Stimulated activated effector memory CD8-positive, alpha-beta T cell treated with anti-CD3 and anti-CD28 coated beads, Interleukin-12 subunit alpha, Interleukin-12 subunit beta, amount 100 ng/mL, for 72 hours (primary cell): ENCODE measurements around the gene HMGCL.
"Not testable (repeated sequence)": the region's sequence is repeated elsewhere in the genome, so short reads cannot be mapped to it uniquely, and the experiment has no call there.

Source experiments
- ATAC-seq: fragments of 150-1000 bp; cut with Tn5 transposase; 2 replicates; pipeline ENCODE4 v1.10.0; 2021
- DNase-seq, 2 donors: peaks; one replicate each; pipeline ENCODE4 v3.0.0; 2021 to 2022; ENCODE audit warnings: low spot score in 2 of 2
- H3K27ac Mint-ChIP-seq: one replicate; pipeline ENCODE4 v1.8.0; 2022; ENCODE audit warnings: mild to moderate bottlenecking, mixed read lengths
- H3K36me3 Mint-ChIP-seq: one replicate; pipeline ENCODE4 v1.8.0; 2022; ENCODE audit warnings: mild to moderate bottlenecking, mixed read lengths
- H3K4me1 Mint-ChIP-seq: one replicate; pipeline ENCODE4 v1.8.0; 2022; ENCODE audit warnings: mixed read lengths
- H3K4me3 Mint-ChIP-seq: one replicate; pipeline ENCODE4 v1.8.0; 2022; ENCODE audit warnings: mild to moderate bottlenecking, mixed read lengths
- H3K9me3 Mint-ChIP-seq: one replicate; pipeline ENCODE4 v1.8.0; 2022; ENCODE audit warnings: mixed read lengths

The HMGCL gene

GRCh38 chr1:23825076-23825761, at the start of gene HMGCL:
TSS of gene HMGCL (minus strand) at chr1:23825429. CDS start at chr1:23825415, 14 bp downstream.
- Mint-ChIP-seq H3K4me3 (peak within 1 kb of the TSS; percentile 89), H3K27ac (peak within 1 kb of the TSS; percentile 98)
- DNase-seq: peak; percentile 74 to 89

GRCh38 chr1:23872421-23872820, 47.2 kb upstream of the HMGCL start:
- no peak overlapping the region for H3K27ac Mint-ChIP-seq
- ATAC-seq (no peak), DNase-seq (no peak)
- no peaks in the 10 kb centered on the region for H3K36me3 Mint-ChIP-seq
- no peaks in the 10 kb centered on the region for H3K9me3 Mint-ChIP-seq
- peaks cover 18% of the 10 kb centered on the region for H3K4me1 Mint-ChIP-seq
- H3K4me3 Mint-ChIP-seq: no peak overlapping the region

More at GRCh38 chr1:23825076-23825761, at the start of gene HMGCL:
- Mint-ChIP-seq H3K36me3 (peaks cover 24% of the 10 kb centered on the region), H3K9me3 (no peaks in the 10 kb centered on the region), H3K4me1 (peaks cover 27% of the 10 kb centered on the region)
- peak; percentile 94 for ATAC-seq

GRCh38 chr1:23869051-23869450, 43.8 kb upstream of the HMGCL start:
- peaks cover 24% of the 10 kb centered on the region for H3K4me1 Mint-ChIP-seq
- H3K4me3 Mint-ChIP-seq: peak overlapping the region; percentile 74

GRCh38 chr1:23868557-23869016, 43.4 kb upstream of the HMGCL start:
- Mint-ChIP-seq H3K36me3 (peaks cover 15% of the 10 kb centered on the region), H3K27ac (peak overlapping the region; percentile 69), H3K4me3 (peak overlapping the region; percentile 74), H3K9me3 (no peaks in the 10 kb centered on the region), H3K4me1 (peaks cover 24% of the 10 kb centered on the region)
- DNase-seq: no peak
- ATAC-seq: no peak

More at GRCh38 chr1:23869051-23869450, 43.8 kb upstream of the HMGCL start:
- Mint-ChIP-seq H3K9me3 (no peaks in the 10 kb centered on the region), H3K36me3 (peaks cover 11% of the 10 kb centered on the region), H3K27ac (no peak overlapping the region)
- no peak for DNase-seq
- no peak for ATAC-seq

GRCh38 chr1:23867895-23868556, 42.8 kb upstream of the HMGCL start, which contains the start of gene FUCA1:
TSS of gene FUCA1 (minus strand) at chr1:23868290. CDS start at chr1:23868286, 4 bp downstream.
- H3K4me1 Mint-ChIP-seq: peaks cover 24% of the 10 kb centered on the region
- H3K4me3 Mint-ChIP-seq: peak within 1 kb of the TSS; percentile 74
- H3K27ac Mint-ChIP-seq: peak within 1 kb of the TSS; percentile 69
- peak; percentile 82 to 95 for DNase-seq
- H3K9me3 Mint-ChIP-seq: no peaks in the 10 kb centered on the region
- peak; percentile 97 for ATAC-seq
- peaks cover 21% of the 10 kb centered on the region for H3K36me3 Mint-ChIP-seq

GRCh38 chr1:23867542-23867894, 42.3 kb upstream of the HMGCL start:
- DNase-seq (no peak), ATAC-seq (no peak)
- Mint-ChIP-seq H3K9me3 (no peaks in the 10 kb centered on the region), H3K4me1 (peaks cover 24% of the 10 kb centered on the region), H3K4me3 (peak overlapping the region; percentile 74), H3K36me3 (peaks cover 26% of the 10 kb centered on the region), H3K27ac (no peak overlapping the region)

- H3K27ac Mint-ChIP-seq: no peak overlapping the region
Observed at GRCh38 chr1:23865543-23865930, 40.3 kb upstream of the HMGCL start.

GRCh38 chr1:23864801-23865542, 39.7 kb upstream of the HMGCL start:
- ATAC-seq (no peak), DNase-seq (no peak)
- no peak overlapping the region for H3K27ac Mint-ChIP-seq
- H3K4me1 Mint-ChIP-seq: peaks cover 24% of the 10 kb centered on the region
- H3K9me3 Mint-ChIP-seq: no peaks in the 10 kb centered on the region
- peaks cover 39% of the 10 kb centered on the region for H3K36me3 Mint-ChIP-seq
- no peak overlapping the region for H3K4me3 Mint-ChIP-seq

More at GRCh38 chr1:23865543-23865930, 40.3 kb upstream of the HMGCL start:
- Mint-ChIP-seq H3K4me3 (no peak overlapping the region), H3K36me3 (peaks cover 34% of the 10 kb centered on the region), H3K4me1 (peaks cover 24% of the 10 kb centered on the region), H3K9me3 (no peaks in the 10 kb centered on the region)
- ATAC-seq: no peak
- no peak for DNase-seq

- Mint-ChIP-seq H3K27ac (no peak overlapping the region), H3K36me3 (peaks cover 53% of the 10 kb centered on the region), H3K4me1 (peaks cover 8% of the 10 kb centered on the region), H3K4me3 (no peak overlapping the region), H3K9me3 (no peaks in the 10 kb centered on the region)
- ATAC-seq (no peak), DNase-seq (no peak)
Observed at GRCh38 chr1:23862640-23863039, 37.4 kb upstream of the HMGCL start.

- ATAC-seq (peak; percentile 56), DNase-seq (no peak)
- H3K36me3 Mint-ChIP-seq: peaks cover 31% of the 10 kb centered on the region
- peak overlapping the region; percentile 15 for H3K27ac Mint-ChIP-seq
- H3K4me1 Mint-ChIP-seq: no peaks in the 10 kb centered on the region
- H3K9me3 Mint-ChIP-seq: no peaks in the 10 kb centered on the region
- peak overlapping the region; percentile 28 for H3K4me3 Mint-ChIP-seq
Observed at GRCh38 chr1:23854568-23854967, 29.3 kb upstream of the HMGCL start.

GRCh38 chr1:23853124-23853523, 27.9 kb upstream of the HMGCL start:
- not testable (repeated sequence) for H3K9me3 Mint-ChIP-seq, DNase-seq, H3K4me3 Mint-ChIP-seq, H3K4me1 Mint-ChIP-seq, H3K27ac Mint-ChIP-seq, ATAC-seq
- H3K36me3 Mint-ChIP-seq: peaks cover 32% of the 10 kb centered on the region

- DNase-seq, H3K4me1 Mint-ChIP-seq, H3K27ac Mint-ChIP-seq, H3K9me3 Mint-ChIP-seq, ATAC-seq, H3K4me3 Mint-ChIP-seq: not testable (repeated sequence)
- peaks cover 34% of the 10 kb centered on the region for H3K36me3 Mint-ChIP-seq
Observed at GRCh38 chr1:23851406-23851805, 26.2 kb upstream of the HMGCL start.

GRCh38 chr1:23848673-23849616, 23.7 kb upstream of the HMGCL start:
- ATAC-seq (no peak), DNase-seq (no peak)
- Mint-ChIP-seq H3K36me3 (peaks cover 47% of the 10 kb centered on the region), H3K4me3 (no peak overlapping the region), H3K9me3 (no peaks in the 10 kb centered on the region), H3K4me1 (no peaks in the 10 kb centered on the region), H3K27ac (no peak overlapping the region)

- not testable (repeated sequence) for DNase-seq, H3K4me3 Mint-ChIP-seq, ATAC-seq, H3K4me1 Mint-ChIP-seq, H3K9me3 Mint-ChIP-seq, H3K27ac Mint-ChIP-seq
- peaks cover 45% of the 10 kb centered on the region for H3K36me3 Mint-ChIP-seq
Observed at GRCh38 chr1:23847482-23848095, 22.4 kb upstream of the HMGCL start.
